ENCODE measurements around the gene DLX6.

DLX6 gene

GRCh38 chr7:96985992-96986391 lies 19.4 kb upstream of the DLX6 start:
- no peak overlapping the region for H3K27ac ChIP-seq (ENCODE audit: low read length)
- no peak for DNase-seq (ENCODE audit: low read depth, low spot score)
- no peak overlapping the region for H3K4me3 ChIP-seq (ENCODE audit: low read length)
- no peaks in the 10 kb centered on the region for H3K36me3 ChIP-seq (ENCODE audit: control insufficient read depth, insufficient read depth, low read length)
- peaks cover 25% of the 10 kb centered on the region for H3K27me3 ChIP-seq (ENCODE audit: control insufficient read depth, insufficient read depth, low read length)
- H3K9me3 ChIP-seq (ENCODE audit: control insufficient read depth, insufficient read depth, low read length): no peaks in the 10 kb centered on the region
- WGBS (ENCODE audit: insufficient coverage, insufficient read length): no CpG with 5 or more reads among the region's 1 CpG
- H3K4me1 ChIP-seq (ENCODE audit: control insufficient read depth, insufficient read depth, low read length): peaks cover 1% of the 10 kb centered on the region; the same call in 1 of the 2 replicates

- H3K27me3 ChIP-seq (ENCODE audit: control insufficient read depth, insufficient read depth, low read length): peaks cover 30% of the 10 kb centered on the region
- H3K27ac ChIP-seq (ENCODE audit: low read length): no peak overlapping the region
- no peaks in the 10 kb centered on the region for H3K36me3 ChIP-seq (ENCODE audit: control insufficient read depth, insufficient read depth, low read length)
- no peaks in the 10 kb centered on the region for H3K9me3 ChIP-seq (ENCODE audit: control insufficient read depth, insufficient read depth, low read length)
- DNase-seq (ENCODE audit: low read depth, low spot score): no peak
- peaks cover 1% of the 10 kb centered on the region; the same call in 1 of the 2 replicates for H3K4me1 ChIP-seq (ENCODE audit: control insufficient read depth, insufficient read depth, low read length)
- WGBS (ENCODE audit: insufficient coverage, insufficient read length): no CpG with 5 or more reads among the region's 1 CpG
- H3K4me3 ChIP-seq (ENCODE audit: low read length): no peak overlapping the region
Measured at GRCh38 chr7:96986901-96987300, 18.5 kb upstream of the DLX6 start.

GRCh38 chr7:96987719-96988118 lies 17.6 kb upstream of the DLX6 start:
- Histone ChIP-seq H3K4me1 (ENCODE audit: control insufficient read depth, insufficient read depth, low read length) (peaks cover 2% of the 10 kb centered on the region; the same call in 1 of the 2 replicates), H3K27ac (ENCODE audit: low read length) (no peak overlapping the region), H3K36me3 (ENCODE audit: control insufficient read depth, insufficient read depth, low read length) (no peaks in the 10 kb centered on the region), H3K4me3 (ENCODE audit: low read length) (no peak overlapping the region), H3K27me3 (ENCODE audit: control insufficient read depth, insufficient read depth, low read length) (peaks cover 38% of the 10 kb centered on the region), H3K9me3 (ENCODE audit: control insufficient read depth, insufficient read depth, low read length) (no peaks in the 10 kb centered on the region)
- DNase-seq (ENCODE audit: low read depth, low spot score): no peak

GRCh38 chr7:96989241-96989858 lies 16.0 kb upstream of the DLX6 start:
- Histone ChIP-seq H3K9me3 (ENCODE audit: control insufficient read depth, insufficient read depth, low read length) (no peaks in the 10 kb centered on the region), H3K4me1 (ENCODE audit: control insufficient read depth, insufficient read depth, low read length) (peaks cover 2% of the 10 kb centered on the region; the same call in 1 of the 2 replicates), H3K27me3 (ENCODE audit: control insufficient read depth, insufficient read depth, low read length) (peaks cover 51% of the 10 kb centered on the region), H3K36me3 (ENCODE audit: control insufficient read depth, insufficient read depth, low read length) (no peaks in the 10 kb centered on the region), H3K27ac (ENCODE audit: low read length) (no peak overlapping the region), H3K4me3 (ENCODE audit: low read length) (no peak overlapping the region)
- WGBS (ENCODE audit: insufficient coverage, insufficient read length): no CpG with 5 or more reads among the region's 22 CpGs
- no peak for DNase-seq (ENCODE audit: low read depth, low spot score)

GRCh38 chr7:96989859-96990317 lies 15.5 kb upstream of the DLX6 start:
- Histone ChIP-seq H3K27ac (ENCODE audit: low read length) (no peak overlapping the region), H3K36me3 (ENCODE audit: control insufficient read depth, insufficient read depth, low read length) (no peaks in the 10 kb centered on the region), H3K4me1 (ENCODE audit: control insufficient read depth, insufficient read depth, low read length) (peaks cover 2% of the 10 kb centered on the region; the same call in 1 of the 2 replicates), H3K27me3 (ENCODE audit: control insufficient read depth, insufficient read depth, low read length) (peaks cover 55% of the 10 kb centered on the region), H3K9me3 (ENCODE audit: control insufficient read depth, insufficient read depth, low read length) (no peaks in the 10 kb centered on the region), H3K4me3 (ENCODE audit: low read length) (no peak overlapping the region)
- WGBS (ENCODE audit: insufficient coverage, insufficient read length): no CpG with 5 or more reads among the region's 8 CpGs
- DNase-seq (ENCODE audit: low read depth, low spot score): no peak

GRCh38 chr7:96991546-96992191 lies 13.7 kb upstream of the DLX6 start:
- Histone ChIP-seq H3K9me3 (ENCODE audit: control insufficient read depth, insufficient read depth, low read length) (no peaks in the 10 kb centered on the region), H3K27me3 (ENCODE audit: control insufficient read depth, insufficient read depth, low read length) (peaks cover 69% of the 10 kb centered on the region), H3K36me3 (ENCODE audit: control insufficient read depth, insufficient read depth, low read length) (no peaks in the 10 kb centered on the region), H3K4me1 (ENCODE audit: control insufficient read depth, insufficient read depth, low read length) (peaks cover 2% of the 10 kb centered on the region; the same call in 1 of the 2 replicates), H3K4me3 (ENCODE audit: low read length) (no peak overlapping the region), H3K27ac (ENCODE audit: low read length) (no peak overlapping the region)
- WGBS (ENCODE audit: insufficient coverage, insufficient read length): no CpG with 5 or more reads among the region's 13 CpGs
- DNase-seq (ENCODE audit: low read depth, low spot score): no peak

- H3K9me3 ChIP-seq (ENCODE audit: control insufficient read depth, insufficient read depth, low read length): no peaks in the 10 kb centered on the region
- no CpG with 5 or more reads among the region's 47 CpGs for WGBS (ENCODE audit: insufficient coverage, insufficient read length)
- peaks cover 2% of the 10 kb centered on the region; the same call in 1 of the 2 replicates for H3K4me1 ChIP-seq (ENCODE audit: control insufficient read depth, insufficient read depth, low read length)
- DNase-seq (ENCODE audit: low read depth, low spot score): no peak
- H3K36me3 ChIP-seq (ENCODE audit: control insufficient read depth, insufficient read depth, low read length): no peaks in the 10 kb centered on the region
- no peak overlapping the region for H3K27ac ChIP-seq (ENCODE audit: low read length)
- H3K27me3 ChIP-seq (ENCODE audit: control insufficient read depth, insufficient read depth, low read length): peaks cover 72% of the 10 kb centered on the region
- peak overlapping the region; percentile 12; the same call in 1 of the 2 replicates for H3K4me3 ChIP-seq (ENCODE audit: low read length)
Measured at GRCh38 chr7:96992192-96993005, 13.0 kb upstream of the DLX6 start.

GRCh38 chr7:96993094-96993865 lies 12.1 kb upstream of the DLX6 start:
- H3K4me3 ChIP-seq (ENCODE audit: low read length): peak overlapping the region; percentile 12; the same call in 1 of the 2 replicates
- no peaks in the 10 kb centered on the region for H3K9me3 ChIP-seq (ENCODE audit: control insufficient read depth, insufficient read depth, low read length)
- peaks cover 78% of the 10 kb centered on the region for H3K27me3 ChIP-seq (ENCODE audit: control insufficient read depth, insufficient read depth, low read length)
- H3K4me1 ChIP-seq (ENCODE audit: control insufficient read depth, insufficient read depth, low read length): peaks cover 2% of the 10 kb centered on the region; the same call in 1 of the 2 replicates
- no CpG with 5 or more reads among the region's 27 CpGs for WGBS (ENCODE audit: insufficient coverage, insufficient read length)
- H3K36me3 ChIP-seq (ENCODE audit: control insufficient read depth, insufficient read depth, low read length): no peaks in the 10 kb centered on the region
- no peak for DNase-seq (ENCODE audit: low read depth, low spot score)
- H3K27ac ChIP-seq (ENCODE audit: low read length): no peak overlapping the region

- Histone ChIP-seq H3K4me3 (ENCODE audit: low read length) (no peak overlapping the region), H3K4me1 (ENCODE audit: control insufficient read depth, insufficient read depth, low read length) (0 out of 2 replicates have a peak, but pooled peaks cover 1% of the 10 kb centered on the region), H3K36me3 (ENCODE audit: control insufficient read depth, insufficient read depth, low read length) (no peaks in the 10 kb centered on the region), H3K9me3 (ENCODE audit: control insufficient read depth, insufficient read depth, low read length) (no peaks in the 10 kb centered on the region), H3K27ac (ENCODE audit: low read length) (no peak overlapping the region), H3K27me3 (ENCODE audit: control insufficient read depth, insufficient read depth, low read length) (peaks cover 78% of the 10 kb centered on the region)
- no CpG with 5 or more reads among the region's 1 CpG for WGBS (ENCODE audit: insufficient coverage, insufficient read length)
- no peak for DNase-seq (ENCODE audit: low read depth, low spot score)
Measured at GRCh38 chr7:96993980-96994379, 11.4 kb upstream of the DLX6 start.
